ENCODE results near the gene POPDC3.

POPDC3 gene

GRCh38 chr6:105138141-105138540 is 41.7 kb downstream of the POPDC3 start:
- no peak for DNase-seq

- no peak for DNase-seq
These were observed 42.4 kb downstream of the POPDC3 start for GRCh38 chr6:105137388-105137787.

- peak; percentile 24 for DNase-seq
These were observed 43.1 kb downstream of the POPDC3 start for GRCh38 chr6:105136431-105137350.

GRCh38 chr6:105135907-105136430 is 43.8 kb downstream of the POPDC3 start:
- DNase-seq: no peak

GRCh38 chr6:105135056-105135455 is 44.8 kb downstream of the POPDC3 start:
- DNase-seq: no peak

- no peak for DNase-seq
These were observed 57.1 kb downstream of the POPDC3 start for GRCh38 chr6:105122717-105123116.

- DNase-seq: no peak
These were observed 57.8 kb downstream of the POPDC3 start for GRCh38 chr6:105121981-105122380.

GRCh38 chr6:105120570-105120969 is 59.2 kb downstream of the POPDC3 start:
- DNase-seq: no peak

GRCh38 chr6:105116150-105116549 is 63.7 kb downstream of the POPDC3 start:
- DNase-seq: no peak

GRCh38 chr6:105113422-105113821 is 66.4 kb downstream of the POPDC3 start:
- DNase-seq: no peak

GRCh38 chr6:105112577-105112976 is 67.2 kb downstream of the POPDC3 start:
- no peak for DNase-seq

- DNase-seq: no peak
These were observed 67.9 kb downstream of the POPDC3 start for GRCh38 chr6:105111871-105112270.

- no peak for DNase-seq
These were observed 68.7 kb downstream of the POPDC3 start for GRCh38 chr6:105111105-105111504.

GRCh38 chr6:105109955-105110895 is 69.6 kb downstream of the POPDC3 start:
- DNase-seq: no peak

GRCh38 chr6:105108631-105109262 is 71.1 kb downstream of the POPDC3 start:
- no peak for DNase-seq

Measured in CD4-positive, alpha-beta T cell treated with Interleukin-15 for 1 hour (primary cell).